IMR-90 (cell line): Measurements from ENCODE around the gene APOH. TPM values are rescaled to one million over a fixed set of nuclear protein-coding genes. Genes with fewer than 3 reads are reported as not detected.

Experiments used
- ATAC-seq: fragments of 200-7000 bp; cut with Tn5 transposase; 2 replicates; pipeline ENCODE4 v1.9.1; 2020; ENCODE audit warnings: low read depth, mild to moderate bottlenecking, moderate library complexity
- BruUV-seq: library from RNA; stranded (reverse); fragments of 400-500 nt; replicated peaks from 2 replicates; lab custom pipeline; 2021; lab: Mats Ljungman, UMichigan
- CTCF ChIA-PET: fragments of 300-600 bp; formaldehyde crosslinking; extraction: SDS; loops from one replicate; lab custom pipeline; 2021; ENCODE audit warnings: antibody characterized with exemption; lab: Yijun Ruan, JAX
- POLR2A ChIA-PET: fragments of 300-600 bp; sonication (Branson Sonifier 250); formaldehyde crosslinking; loops from one replicate; lab custom pipeline; 2022; ENCODE audit warnings: antibody characterized with exemption; ENCODE audit not compliant: unreplicated experiment; lab: Charles Lee
- DNase-seq: peaks from one replicate; pipeline ENCODE4 v3.0.0; 2013
- H2AFZ ChIP-seq: replicated peaks from 2 replicates; pipeline ENCODE3; 2013; ENCODE audit warnings: low read length, mild to moderate bottlenecking; ENCODE audit not compliant: poor library complexity
- H2AK5ac ChIP-seq: 2 replicates; pipeline ENCODE4 v1.6.1; 2013; ENCODE audit warnings: low read depth, low read length, inconsistent platforms
- H2AK9ac ChIP-seq: replicated peaks from 2 replicates; pipeline ENCODE3; 2013; ENCODE audit warnings: mild to moderate bottlenecking, low read depth, low read length, moderate library complexity; ENCODE audit not compliant: poor library complexity
- H2BK120ac ChIP-seq: 2 replicates; pipeline ENCODE4 v1.6.1; 2013; ENCODE audit warnings: low read depth, low read length, inconsistent platforms
- H2BK15ac ChIP-seq: 3 replicates; pipeline ENCODE4 v1.6.1; 2013; ENCODE audit warnings: low read depth, low read length, inconsistent platforms
- H2BK20ac ChIP-seq: 2 replicates; pipeline ENCODE4 v1.6.1; 2013; ENCODE audit warnings: low read depth, mild to moderate bottlenecking, inconsistent platforms, low read length, moderate library complexity
- H2BK5ac ChIP-seq: 2 replicates; pipeline ENCODE4 v1.6.1; 2013; ENCODE audit warnings: mild to moderate bottlenecking, low read depth, low read length, inconsistent platforms; ENCODE audit not compliant: poor library complexity, severe bottlenecking
- H3K14ac ChIP-seq: replicated peaks from 2 replicates; pipeline ENCODE4 v1.6.1; 2013; ENCODE audit warnings: low read depth, low read length, inconsistent platforms
- H3K18ac ChIP-seq: 2 replicates; pipeline ENCODE4 v1.6.1; 2013; ENCODE audit warnings: low read depth, low read length, control low read depth
- H3K23ac ChIP-seq: 2 replicates; pipeline ENCODE4 v1.6.1; 2013; ENCODE audit warnings: low read depth, low read length, inconsistent platforms
- H3K27ac ChIP-seq: 2 replicates; pipeline ENCODE4 v1.5.1; 2013; ENCODE audit warnings: mild to moderate bottlenecking, control low read depth, low read length; ENCODE audit not compliant: insufficient read depth
- H3K27me3 ChIP-seq: 2 replicates; pipeline ENCODE4 v1.6.1; 2013; ENCODE audit warnings: low read length; ENCODE audit not compliant: control insufficient read depth, insufficient read depth
- H3K36me3 ChIP-seq: 2 replicates; pipeline ENCODE4 v1.6.1; 2013; ENCODE audit warnings: low read length, mixed read lengths; ENCODE audit not compliant: control insufficient read depth, insufficient read depth
- H3K4ac ChIP-seq: 2 replicates; pipeline ENCODE4 v1.6.1; 2013; ENCODE audit warnings: low read depth, low read length, inconsistent platforms
- H3K4me1 ChIP-seq: 2 replicates; pipeline ENCODE4 v1.6.1; 2013; ENCODE audit warnings: low read length, mixed read lengths; ENCODE audit not compliant: control insufficient read depth, insufficient read depth
- H3K4me2 ChIP-seq: 2 replicates; pipeline ENCODE4 v1.6.1; 2013; ENCODE audit warnings: low read depth, mild to moderate bottlenecking, control low read depth, low read length, moderate library complexity
- H3K4me3 ChIP-seq: 2 replicates; pipeline ENCODE4 v1.5.1; 2013; ENCODE audit warnings: low read depth, mild to moderate bottlenecking, control low read depth, low read length, moderate library complexity; ENCODE audit not compliant: insufficient read depth
- H3K56ac ChIP-seq: 2 replicates; pipeline ENCODE4 v1.6.1; 2013; ENCODE audit warnings: low read length, inconsistent platforms; ENCODE audit not compliant: insufficient read depth; ENCODE audit errors: extremely low read depth
- H3K79me1 ChIP-seq, 2 experiments: 2 replicates each; pipeline ENCODE4 v1.6.1; 2013; ENCODE audit warnings: low read length in 2 of 2, inconsistent platforms in 1 of 2, low read depth in 1 of 2
- H3K9ac ChIP-seq: 2 replicates; pipeline ENCODE4 v1.6.1; 2013; ENCODE audit warnings: low read depth, low read length, control low read depth
- H3K9me1 ChIP-seq: 2 replicates; pipeline ENCODE4 v1.6.1; 2013; ENCODE audit warnings: low read length, inconsistent platforms; ENCODE audit not compliant: insufficient read depth
- H3K9me3 ChIP-seq: 2 replicates; pipeline ENCODE4 v1.6.1; 2013; ENCODE audit warnings: low read length; ENCODE audit not compliant: control insufficient read depth, insufficient read depth
- H4K20me1 ChIP-seq: 2 replicates; pipeline ENCODE4 v1.6.1; 2013; ENCODE audit warnings: low read length, inconsistent platforms; ENCODE audit not compliant: insufficient read depth
- H4K5ac ChIP-seq: 2 replicates; pipeline ENCODE4 v1.6.1; 2013; ENCODE audit warnings: mild to moderate bottlenecking, low read depth, low read length, control low read depth
- H4K8ac ChIP-seq, 2 experiments: 2 replicates each; pipeline ENCODE4 v1.6.1; 2013; ENCODE audit warnings: low read depth in 2 of 2, low read length in 2 of 2, control low read depth in 1 of 2, inconsistent platforms in 1 of 2
- H4K91ac ChIP-seq: 2 replicates; pipeline ENCODE4 v1.6.1; 2013; ENCODE audit warnings: low read depth, low read length, inconsistent platforms; ENCODE audit not compliant: insufficient read depth
- CEBPB ChIP-seq: IDR thresholded peaks from 2 replicates; pipeline ENCODE4 v1.6.1; 2012; ENCODE audit warnings: low read depth, low read length, improper control_type of control experiment
- CHD1 ChIP-seq: IDR thresholded peaks from 2 replicates; pipeline ENCODE4 v1.6.1; 2012; ENCODE audit warnings: low read depth, low read length, improper control_type of control experiment
- CTCF ChIP-seq: conservative IDR thresholded peaks from 2 replicates; pipeline ENCODE4 v1.5.1; 2012; ENCODE audit warnings: mild to moderate bottlenecking, low read depth, low read length, improper control_type of control experiment
- ELK1 ChIP-seq: fragments of 150-350 bp; IDR thresholded peaks from 2 replicates; pipeline ENCODE4 v1.6.1; 2016; ENCODE audit warnings: low read depth, mild to moderate bottlenecking, low read length, moderate library complexity, borderline replicate concordance
- FOS ChIP-seq: fragments of 150-350 bp; IDR thresholded peaks from 2 replicates; pipeline ENCODE4 v1.6.1; 2016; ENCODE audit warnings: low read depth, low read length
- MAFK ChIP-seq: IDR thresholded peaks from 2 replicates; pipeline ENCODE4 v1.6.1; 2012; ENCODE audit warnings: low read depth, low read length, improper control_type of control experiment
- MAZ ChIP-seq: IDR thresholded peaks from 2 replicates; pipeline ENCODE4 v1.6.1; 2012; ENCODE audit warnings: low read depth, mild to moderate bottlenecking, low read length, improper control_type of control experiment, moderate library complexity, borderline replicate concordance
- MXI1 ChIP-seq: IDR thresholded peaks from 2 replicates; pipeline ENCODE4 v1.6.1; 2012; ENCODE audit warnings: low read depth, mild to moderate bottlenecking, low read length, moderate library complexity, borderline replicate concordance
- NFE2L2 ChIP-seq: fragments of 150-350 bp; IDR thresholded peaks from 2 replicates; pipeline ENCODE4 v1.6.1; 2016; ENCODE audit warnings: low read depth, mild to moderate bottlenecking, low read length
- POLR2A ChIP-seq: IDR thresholded peaks from 2 replicates; pipeline ENCODE4 v1.6.1; 2012; ENCODE audit warnings: mild to moderate bottlenecking, low read depth, low read length
- RAD21 ChIP-seq: IDR thresholded peaks from 2 replicates; pipeline ENCODE4 v1.6.1; 2012; ENCODE audit warnings: low read length, improper control_type of control experiment
- RCOR1 ChIP-seq: IDR thresholded peaks from 2 replicates; pipeline ENCODE4 v1.6.1; 2012; ENCODE audit warnings: mild to moderate bottlenecking, low read length, improper control_type of control experiment; ENCODE audit not compliant: insufficient replicate concordance
- RFX5 ChIP-seq: IDR thresholded peaks from 2 replicates; pipeline ENCODE4 v1.8.0; 2012; ENCODE audit warnings: low read depth, mild to moderate bottlenecking, low read length, moderate library complexity
- WGBS, 2 experiments: methylation state at CpG; one replicate each; pipeline versions ENCODE4 v1.1.5 to v1.1.7; 2013; ENCODE audit warnings: missing lambda C conversion rate in 2 of 2; ENCODE audit not compliant: insufficient read length in 1 of 2; ENCODE audit errors: extremely low coverage in 2 of 2; 5-methylcytosine and 5-hydroxymethylcytosine counted together
- dilution Hi-C: fragments of 300-500 bp; cut with HindIII; formaldehyde crosslinking; loops from one replicate; pipeline ENCODE4 v1.14.3; 2018; ENCODE audit warnings: low sequenced_read_pairs; ENCODE audit not compliant: unreplicated experiment
- in situ Hi-C: fragments of 300-500 bp; cut with MboI; formaldehyde crosslinking; loops from 3 replicates; pipeline ENCODE4 v1.14.3; 2019; ENCODE audit warnings: low sequenced_read_pairs, inconsistent platforms, mixed read lengths
- intact Hi-C: fragments of 100-400 bp; cut with micrococcal nuclease; formaldehyde crosslinking; loops from 2 replicates; pipeline ENCODE4 v1.10.0; 2022
- polyA plus RNA-seq, 3 experiments: library from polyadenylated mRNA; depleted of rRNA; stranded (reverse); fragments of >200 nt; gene quantifications; 2 replicates each; pipeline ENCODE4 v1.2.3, GENCODE V29; 2012; ENCODE audit warnings: low replicate concordance in 1 of 3
- total RNA-seq: library from RNA; depleted of rRNA; stranded (reverse); fragments of >200 nt; gene quantifications from 2 replicates; pipeline ENCODE4 v1.2.3, GENCODE V29; 2012

Gene APOH
- total and polyA plus RNA-seq, 2 of the 4 experiments (the other 2 are of a cell fraction) = not detected

- no TSS peak for BruUV-seq
- Histone ChIP-seq H3K56ac (no peak overlapping the region), H3K4me1 (no peaks in the 10 kb centered on the region), H2BK20ac (no peak overlapping the region), H3K4me2 (no peak overlapping the region), H4K20me1 (no peaks in the 10 kb centered on the region), H3K9ac (no peak overlapping the region), H4K91ac (no peak overlapping the region), H3K36me3 (no peaks in the 10 kb centered on the region), H3K23ac (no peak overlapping the region), H2BK120ac (no peak overlapping the region), H3K4me3 (no peak overlapping the region), H2AK5ac (no peak overlapping the region), H3K14ac (no peak overlapping the region), H2AK9ac (no peak overlapping the region), H3K4ac (no peak overlapping the region), H3K27me3 (no peaks in the 10 kb centered on the region), H3K79me1 (no peaks in the 10 kb centered on the region), H2AFZ (no peak overlapping the region), H3K9me3 (no peaks in the 10 kb centered on the region), H3K27ac (no peak overlapping the region), H2BK15ac (no peak overlapping the region), H3K9me1 (no peaks in the 10 kb centered on the region), H4K5ac (no peak overlapping the region), H3K18ac (no peak overlapping the region), H2BK5ac (no peak overlapping the region), H4K8ac (no peak overlapping the region)
- DNase-seq = no peak
- no CpG with 5 or more reads among the region's 1 CpG for WGBS, 2 experiments
- TF ChIP-seq POLR2A = no peak
- no peak for TF ChIP-seq FOS
- TF ChIP-seq NFE2L2 = no peak
- no peak for TF ChIP-seq CEBPB
- TF ChIP-seq ELK1 = no peak
- no peak for TF ChIP-seq MXI1
- no peak for TF ChIP-seq CHD1
- no peak for TF ChIP-seq MAFK
- no peak for TF ChIP-seq RCOR1
- TF ChIP-seq RAD21 = no peak
- no peak for TF ChIP-seq CTCF
- no peak for TF ChIP-seq RFX5
- TF ChIP-seq MAZ = no peak
- no peak for ATAC-seq
- intact Hi-C loops = no loop called here
- dilution Hi-C loops = no loop called here
- in situ Hi-C loops = no loop called here
- POLR2A ChIA-PET = no interaction called here
- CTCF ChIA-PET = interaction anchor here (0.6 kb wide), 1 partner anchor 1199 kb away, joined by 3 read pairs; no protein-coding TSS in a partner anchor
Observed at GRCh38 chr17:66175892-66176291, 53.3 kb downstream of the APOH start.
